Esophagus muscularis mucosa (tissue), 4 donors: ENCODE results near the gene LRIF1.

ENCODE experiments used
- CTCF ChIP-seq, 3 experiments: fragments of 200-600 bp in 2 of 3; fragments of 450-650 bp in 1 of 3; sonication (generic) in 2 of 3; IDR thresholded peaks; one replicate each; pipeline ENCODE4 v1.5.1; 2017 to 2019; ENCODE audit warnings: antibody characterized with exemption in 3 of 3, mild to moderate bottlenecking in 2 of 3, moderate library complexity in 1 of 3
- EP300 ChIP-seq: sonication (generic); formaldehyde crosslinking; IDR thresholded peaks from one replicate; pipeline ENCODE4 v1.6.1; 2017; ENCODE audit warnings: antibody characterized with exemption
- POLR2A ChIP-seq: fragments of 450-650 bp; IDR thresholded peaks from one replicate; pipeline ENCODE4 v1.6.1; 2017; ENCODE audit warnings: antibody characterized with exemption, moderate library complexity, mild to moderate bottlenecking, low read depth
- POLR2AphosphoS5 ChIP-seq, 2 donors: sonication (generic); formaldehyde crosslinking; IDR thresholded peaks; one replicate each; pipeline ENCODE4 v1.6.1; 2017; ENCODE audit warnings: antibody characterized with exemption in 2 of 2

- TF ChIP-seq CTCF (IDR thresholded peaks at IDR 0.05) (no peak), POLR2AphosphoS5 (IDR thresholded peaks at IDR 0.05) (no peak), EP300 (no peak), POLR2A (no peak)
Measured at GRCh38 chr1:110960777-110961420, 2.8 kb downstream of the LRIF1 start.
